ACC112 (cell line): ENCODE data around the gene ATAD2B.
A peak's percentile ranks its signal among the peaks of the same experiment; 100 is the strongest.

Source experiments
- H2AFZ ChIP-seq: fragments of 200-600 bp; sonication (generic); one replicate; pipeline ENCODE4 v1.6.0; 2017; ENCODE audit warnings: antibody characterized with exemption, low read length; ENCODE audit not compliant: unreplicated experiment
- H3K27ac ChIP-seq: fragments of 200-600 bp; sonication (generic); 2 replicates; pipeline ENCODE4 v1.5.1; 2014; ENCODE audit warnings: low read depth, mild to moderate bottlenecking, antibody characterized with exemption, low read length, moderate library complexity
- H3K27me3 ChIP-seq: fragments of 200-600 bp; sonication (generic); 2 replicates; pipeline ENCODE4 v1.6.1; 2014; ENCODE audit warnings: mild to moderate bottlenecking, antibody characterized with exemption, low read length, moderate library complexity, mixed read lengths; ENCODE audit not compliant: insufficient read depth
- H3K36me3 ChIP-seq: fragments of 200-600 bp; sonication (generic); 2 replicates; pipeline ENCODE4 v1.6.1; 2016; ENCODE audit warnings: mild to moderate bottlenecking, antibody characterized with exemption, low read length, moderate library complexity, mixed read lengths; ENCODE audit not compliant: insufficient read depth
- H3K4me1 ChIP-seq: fragments of 200-600 bp; sonication (generic); one replicate; pipeline ENCODE4 v1.6.1; 2016; ENCODE audit warnings: low read length, mixed read lengths; ENCODE audit not compliant: insufficient read depth, unreplicated experiment, control insufficient read depth
- H3K4me3 ChIP-seq: fragments of 200-600 bp; sonication (generic); 2 replicates; pipeline ENCODE4 v1.5.1; 2014; ENCODE audit warnings: mild to moderate bottlenecking, low read depth, low read length
- H3K79me2 ChIP-seq: fragments of 200-600 bp; sonication (generic); one replicate; pipeline ENCODE4 v1.6.0; 2016; ENCODE audit warnings: low read length; ENCODE audit not compliant: control insufficient read depth, unreplicated experiment, insufficient read depth

The ATAD2B gene

DNA sequence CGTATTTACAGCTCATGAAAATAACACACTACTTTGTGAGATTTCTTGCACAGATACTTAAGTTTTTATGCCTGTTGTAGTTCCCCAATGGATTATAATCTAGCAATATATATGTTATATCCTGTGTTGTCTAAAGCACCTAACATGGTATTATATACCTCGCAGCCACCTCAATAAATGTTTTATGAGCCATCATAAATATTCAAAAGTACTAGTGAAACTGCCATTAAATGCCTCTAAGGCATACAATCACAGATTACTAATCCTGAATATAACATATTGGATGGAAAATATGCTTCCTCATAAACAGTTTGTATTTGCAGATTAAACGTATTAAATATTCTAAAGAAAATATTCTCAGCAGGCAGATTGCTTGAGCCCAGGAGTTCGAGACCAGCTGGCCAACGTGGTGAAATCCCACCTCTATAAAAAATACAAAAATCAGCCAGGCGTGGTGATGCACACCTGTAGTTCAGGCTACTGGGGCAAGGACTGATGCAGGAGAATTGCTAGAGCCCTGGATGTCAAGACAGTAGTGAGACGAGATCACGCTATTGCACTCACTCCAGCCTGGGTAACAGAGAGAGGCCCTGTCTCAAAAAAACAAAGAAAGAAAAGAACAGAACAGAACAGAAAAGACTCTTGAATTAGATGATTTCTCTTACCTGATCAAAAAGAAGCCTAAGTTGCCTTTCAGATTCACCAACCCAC lies 64.1 kb downstream of the ATAD2B start:
- H3K4me1 ChIP-seq, result no peaks in the 10 kb centered on the region
- no peaks in the 10 kb centered on the region for H3K79me2 ChIP-seq
- no peak overlapping the region for H3K27ac ChIP-seq
- no peaks in the 10 kb centered on the region for H3K27me3 ChIP-seq
- H2AFZ ChIP-seq, result no peak overlapping the region
- H3K36me3 ChIP-seq, result peaks cover 9% of the 10 kb centered on the region
- H3K4me3 ChIP-seq, result no peak overlapping the region

DNA sequence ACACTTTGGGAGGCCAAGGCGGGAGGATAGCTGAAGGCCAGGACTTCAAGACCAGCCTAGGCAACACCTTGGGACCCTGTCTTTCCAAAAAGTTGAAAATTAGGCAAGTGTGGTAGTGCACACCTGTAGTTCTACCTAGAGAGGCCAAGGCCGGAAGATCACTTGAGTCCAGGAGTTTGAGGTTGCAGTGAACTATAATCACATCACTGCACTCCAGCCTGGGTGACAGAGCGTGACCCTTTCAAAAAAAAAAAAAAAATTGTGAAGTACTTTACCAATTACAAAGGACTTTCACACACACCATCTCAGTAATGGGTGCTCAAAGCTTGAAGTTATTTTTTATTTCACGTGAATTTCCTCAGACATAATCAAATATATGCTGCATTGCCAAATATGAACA lies 65.0 kb downstream of the ATAD2B start:
- Histone ChIP-seq H3K4me3 (no peak overlapping the region), H2AFZ (no peak overlapping the region), H3K79me2 (no peaks in the 10 kb centered on the region), H3K4me1 (no peaks in the 10 kb centered on the region), H3K36me3 (peaks cover 5% of the 10 kb centered on the region; the same call in 1 of the 2 replicates), H3K27ac (no peak overlapping the region), H3K27me3 (no peaks in the 10 kb centered on the region)

DNA sequence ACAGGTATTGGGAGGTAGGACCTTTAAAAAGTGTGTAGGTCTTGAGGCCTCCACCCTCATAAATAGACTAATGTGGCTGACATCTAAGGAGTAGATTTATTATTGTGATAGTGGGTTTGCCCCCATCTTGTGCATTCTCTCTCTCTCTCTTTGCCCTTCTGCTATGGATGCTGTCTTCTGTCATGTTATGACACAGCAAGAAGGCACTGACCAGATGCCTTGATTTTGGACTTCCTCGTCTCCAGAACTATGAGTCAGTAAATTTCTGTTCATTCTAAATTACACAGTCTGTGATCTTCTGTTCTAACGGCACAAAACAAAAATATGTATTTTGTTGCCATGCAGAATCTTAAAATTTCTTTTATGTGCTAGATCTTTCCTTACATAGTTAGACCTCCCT lies 66.9 kb downstream of the ATAD2B start:
- Histone ChIP-seq H2AFZ (no peak overlapping the region), H3K4me3 (no peak overlapping the region), H3K36me3 (0 out of 2 replicates have a peak, but pooled peaks cover 3% of the 10 kb centered on the region), H3K27me3 (no peaks in the 10 kb centered on the region), H3K27ac (no peak overlapping the region), H3K4me1 (no peaks in the 10 kb centered on the region), H3K79me2 (no peaks in the 10 kb centered on the region)

DNA sequence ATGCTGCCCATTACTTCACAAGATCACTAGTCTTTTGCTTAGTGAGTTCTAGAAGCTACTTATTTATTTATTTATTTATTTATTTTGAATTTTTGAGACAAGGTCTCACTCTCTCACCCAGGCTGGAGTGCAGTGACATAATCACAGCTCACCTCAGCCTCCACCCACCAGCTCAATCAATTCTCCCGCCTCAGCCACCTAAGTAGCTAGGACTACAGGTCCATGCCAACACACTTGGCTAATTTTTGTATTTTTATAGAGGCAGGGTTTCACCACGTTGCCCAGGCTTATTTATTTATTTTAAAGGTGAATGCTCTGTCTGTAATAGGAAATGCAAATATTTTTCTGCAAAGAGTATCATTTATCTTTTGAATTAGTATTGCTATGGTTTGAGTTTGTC lies 67.7 kb downstream of the ATAD2B start:
- H3K27me3 ChIP-seq, result no peaks in the 10 kb centered on the region
- H3K4me1 ChIP-seq, result no peaks in the 10 kb centered on the region
- H3K27ac ChIP-seq, result no peak overlapping the region
- H2AFZ ChIP-seq, result no peak overlapping the region
- H3K4me3 ChIP-seq, result no peak overlapping the region
- H3K36me3 ChIP-seq, result 0 out of 2 replicates have a peak, but pooled peaks cover 3% of the 10 kb centered on the region
- no peaks in the 10 kb centered on the region for H3K79me2 ChIP-seq

DNA sequence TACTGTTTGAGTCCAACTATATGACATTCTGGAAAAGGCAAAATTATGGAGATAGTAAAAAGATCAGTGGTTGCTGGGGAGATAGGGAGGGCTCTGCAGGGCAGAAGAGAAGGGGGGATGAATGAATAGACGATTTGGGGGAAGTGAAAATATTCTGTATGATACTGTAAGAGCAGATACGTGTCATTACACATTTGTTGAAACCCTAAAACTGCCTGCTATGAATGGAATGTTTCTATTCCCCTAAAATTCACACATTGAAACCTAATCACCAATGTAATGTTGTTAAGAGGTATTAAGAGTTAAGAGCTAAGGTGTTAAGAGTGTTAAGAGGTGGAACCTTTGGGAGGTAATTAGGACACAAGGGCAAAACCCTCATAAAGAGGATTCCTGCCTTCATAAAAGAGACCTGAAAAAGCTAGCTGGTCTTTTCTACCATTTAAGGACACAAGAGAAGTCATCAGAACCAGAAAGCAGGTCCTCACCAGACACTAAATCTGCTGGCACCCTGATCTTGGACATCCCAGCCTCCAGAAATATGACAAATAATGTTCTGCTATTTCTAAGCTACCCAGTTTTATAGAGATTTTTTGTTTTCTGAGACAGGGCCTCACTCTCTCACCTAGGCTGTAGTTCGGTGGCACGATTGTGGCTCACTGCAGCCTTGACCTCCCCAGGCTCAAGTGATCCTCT lies 76.2 kb downstream of the ATAD2B start:
- Histone ChIP-seq H3K27ac (no peak overlapping the region), H3K4me1 (no peaks in the 10 kb centered on the region), H3K36me3 (no peaks in the 10 kb centered on the region), H3K27me3 (no peaks in the 10 kb centered on the region), H2AFZ (no peak overlapping the region), H3K4me3 (no peak overlapping the region), H3K79me2 (no peaks in the 10 kb centered on the region)

DNA sequence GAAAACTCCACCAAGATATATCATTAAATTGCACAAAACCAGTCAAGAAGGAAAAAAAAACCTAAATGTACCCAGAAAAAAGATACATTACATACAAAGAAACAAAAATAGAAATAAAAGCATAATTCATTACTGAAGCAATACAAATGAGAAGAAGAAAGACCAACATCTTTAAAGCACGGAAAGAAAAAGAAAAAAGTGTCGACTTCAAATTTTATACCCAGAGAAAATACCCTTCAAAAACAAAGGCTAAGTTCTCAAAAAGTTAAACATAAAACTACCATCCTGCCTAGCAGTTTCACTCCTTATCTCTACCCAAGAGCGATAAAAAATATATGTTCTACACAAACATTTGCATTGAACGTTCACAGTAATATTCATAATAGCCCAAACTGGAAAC lies 82.0 kb downstream of the ATAD2B start:
- Histone ChIP-seq H2AFZ (no peak overlapping the region), H3K27me3 (no peaks in the 10 kb centered on the region), H3K4me1 (peaks cover 6% of the 10 kb centered on the region), H3K27ac (no peak overlapping the region), H3K36me3 (peaks cover 10% of the 10 kb centered on the region), H3K79me2 (peaks cover 6% of the 10 kb centered on the region), H3K4me3 (no peak overlapping the region)

DNA sequence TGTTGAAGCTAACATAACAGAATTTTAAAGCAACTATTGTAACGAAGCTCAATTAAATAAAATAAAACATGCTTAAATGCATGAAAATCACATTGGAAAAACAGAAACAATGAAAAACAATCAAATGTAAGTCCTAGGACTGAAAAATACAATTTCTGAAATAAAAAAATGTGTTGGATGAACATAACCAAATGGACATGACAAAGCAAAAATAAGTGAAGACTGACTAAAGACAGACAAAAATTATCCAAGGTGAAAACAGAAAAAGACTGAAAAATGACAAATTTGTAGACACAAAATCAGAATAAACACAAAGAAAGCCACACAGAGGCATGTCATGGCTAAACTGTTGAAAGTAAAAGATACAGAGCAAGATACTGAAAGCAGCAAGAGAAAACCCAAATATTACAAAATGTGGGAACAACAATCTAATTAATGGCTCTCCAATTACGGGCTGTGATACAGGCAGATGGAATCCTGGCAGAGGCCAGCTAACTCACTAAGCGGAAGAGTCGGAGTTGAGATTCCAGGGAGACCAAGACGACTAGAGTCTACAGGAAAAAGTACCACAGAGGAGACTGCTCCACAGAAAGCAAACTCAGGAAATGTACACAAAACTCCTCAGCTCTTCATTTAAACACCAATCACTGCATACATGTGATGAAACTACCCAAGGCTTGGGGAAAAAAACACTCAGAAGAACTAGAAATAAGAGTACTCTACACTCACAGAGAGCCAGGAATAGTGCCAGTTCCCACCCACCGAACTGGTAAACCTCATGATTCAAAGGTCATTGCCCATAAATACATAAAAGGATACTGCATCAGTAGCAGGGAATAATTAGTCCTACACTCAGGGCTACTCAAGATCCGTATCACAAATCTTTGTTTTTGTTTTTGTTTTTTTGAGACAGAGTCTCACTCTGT lies 83.6 kb downstream of the ATAD2B start:
- H3K36me3 ChIP-seq, result peaks cover 10% of the 10 kb centered on the region
- H3K4me1 ChIP-seq, result peaks cover 6% of the 10 kb centered on the region
- peaks cover 6% of the 10 kb centered on the region for H3K79me2 ChIP-seq
- peak overlapping the region; percentile 24 for H2AFZ ChIP-seq
- no peaks in the 10 kb centered on the region for H3K27me3 ChIP-seq
- peak overlapping the region; percentile 52 for H3K27ac ChIP-seq
- peak overlapping the region; percentile 29 for H3K4me3 ChIP-seq

DNA sequence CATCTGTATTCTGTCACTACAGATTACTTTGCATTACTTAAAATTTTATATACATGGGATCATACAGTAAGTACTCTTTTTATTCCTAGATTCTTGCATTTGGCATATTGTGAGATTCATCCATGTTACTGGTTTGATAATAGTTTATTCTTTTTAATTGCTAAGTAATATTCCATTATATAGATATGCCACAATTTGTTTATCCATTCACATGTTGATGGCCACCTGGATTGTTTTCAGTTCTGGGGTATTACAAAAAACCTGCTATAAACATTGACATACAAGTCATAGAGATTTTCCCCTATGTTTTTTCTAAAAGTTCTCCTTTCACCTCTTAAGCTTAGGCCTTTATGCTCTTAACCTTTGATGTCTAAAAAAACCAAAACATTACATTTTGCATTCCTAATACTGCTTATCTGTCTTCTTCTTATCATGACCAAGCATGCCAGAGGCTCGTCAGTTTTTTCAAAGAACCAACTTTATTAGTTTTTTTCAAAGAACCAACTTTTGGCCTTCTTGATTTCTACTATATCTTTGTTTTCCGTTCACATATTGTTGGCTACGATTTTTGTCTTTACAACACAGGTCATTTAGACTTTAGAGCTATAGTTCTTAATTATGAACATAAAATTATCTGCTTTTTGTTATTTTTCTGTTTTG lies 86.9 kb downstream of the ATAD2B start:
- Histone ChIP-seq H3K4me1 (peaks cover 6% of the 10 kb centered on the region), H2AFZ (no peak overlapping the region), H3K27ac (no peak overlapping the region), H3K4me3 (no peak overlapping the region), H3K36me3 (peaks cover 8% of the 10 kb centered on the region), H3K79me2 (peaks cover 6% of the 10 kb centered on the region), H3K27me3 (no peaks in the 10 kb centered on the region)

DNA sequence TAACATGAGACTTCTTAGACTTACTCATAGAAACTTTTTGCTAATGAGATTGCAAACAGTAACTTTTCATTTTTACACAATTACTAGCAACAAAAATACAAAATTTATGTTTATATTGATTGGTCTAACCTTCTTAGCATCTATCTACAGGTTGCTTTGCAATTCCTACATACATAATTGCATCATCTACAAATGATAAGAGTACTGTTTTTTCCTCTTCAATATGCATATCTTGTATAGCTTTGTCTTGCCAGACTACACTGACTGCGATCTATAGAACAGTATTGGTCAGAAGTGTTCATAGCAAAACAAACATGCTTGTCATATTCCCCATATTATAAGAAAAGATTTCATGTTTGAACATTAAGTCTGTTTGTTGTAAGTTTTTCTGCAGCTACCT lies 87.9 kb downstream of the ATAD2B start:
- Histone ChIP-seq H3K36me3 (no peaks in the 10 kb centered on the region), H3K4me1 (peaks cover 6% of the 10 kb centered on the region), H3K79me2 (peaks cover 6% of the 10 kb centered on the region), H2AFZ (no peak overlapping the region), H3K4me3 (no peak overlapping the region), H3K27me3 (no peaks in the 10 kb centered on the region), H3K27ac (no peak overlapping the region)

DNA sequence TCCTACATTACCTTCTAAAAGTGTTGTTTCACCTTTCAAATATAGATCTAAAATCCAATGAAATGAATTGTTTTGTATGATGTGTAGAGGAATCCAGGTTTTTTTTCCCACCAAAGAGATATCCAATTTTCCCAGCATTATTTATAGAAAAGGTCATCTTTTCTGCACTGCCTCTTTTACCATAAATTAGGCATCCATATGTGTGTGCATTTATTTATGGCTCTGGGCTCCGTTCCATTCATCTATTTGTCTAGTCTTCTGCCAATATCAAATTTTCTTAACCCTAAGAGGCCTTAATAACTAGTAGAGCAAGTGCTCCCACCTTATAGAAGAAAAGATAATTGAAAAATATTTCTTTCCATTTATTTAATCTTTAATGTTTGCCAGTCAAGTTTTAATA lies 88.3 kb downstream of the ATAD2B start:
- Histone ChIP-seq H3K36me3 (no peaks in the 10 kb centered on the region), H3K27ac (no peak overlapping the region), H2AFZ (no peak overlapping the region), H3K4me1 (peaks cover 6% of the 10 kb centered on the region), H3K79me2 (peaks cover 6% of the 10 kb centered on the region), H3K4me3 (no peak overlapping the region), H3K27me3 (no peaks in the 10 kb centered on the region)
